GM10847 (cell line): ENCODE data around the gene C11orf24.

ENCODE experiments used
- POLR2A ChIP-seq: IDR thresholded peaks from 2 replicates; pipeline ENCODE4 v1.6.1; 2011; ENCODE audit not compliant: insufficient read length; ENCODE audit errors: extremely low read depth

C11orf24 gene

DNA sequence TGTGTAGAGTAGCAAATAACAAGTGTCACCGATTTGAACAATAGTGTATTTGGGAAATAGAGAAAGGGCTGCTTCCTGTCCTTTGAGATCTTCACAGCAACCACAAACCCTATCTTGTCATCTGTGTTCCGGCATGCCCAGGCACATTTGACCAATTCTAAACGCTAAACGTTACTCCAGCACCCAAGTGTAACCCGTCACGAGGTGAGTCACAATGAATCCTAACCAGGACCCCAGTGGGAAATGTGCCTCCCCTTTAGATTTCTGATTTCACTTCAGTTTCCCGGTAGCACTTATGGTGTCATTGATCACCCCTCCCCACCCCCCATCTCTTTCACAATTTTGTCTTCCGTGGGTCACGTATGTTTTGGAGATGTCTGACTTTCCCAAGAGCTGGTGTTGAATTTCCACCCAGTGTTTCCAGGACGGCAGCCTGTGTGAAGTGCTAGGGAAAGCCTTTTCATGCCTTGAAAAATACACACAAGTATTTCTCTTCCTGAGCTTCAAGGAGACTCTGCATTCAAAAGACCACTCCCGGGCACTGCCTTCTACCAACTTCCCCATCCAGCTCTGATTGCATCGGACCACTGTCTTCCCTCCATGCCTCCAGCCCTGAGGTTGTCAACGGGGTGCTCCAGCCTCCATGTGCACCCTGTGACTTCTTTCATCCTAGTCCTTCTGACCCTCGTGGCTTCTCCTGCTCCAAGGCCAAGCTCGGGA is 10.5 kb upstream of the C11orf24 start:
- TF ChIP-seq POLR2A = no peak

- TF ChIP-seq POLR2A = no peak
Observed at GRCh38 chr11:68279676-68280075, 7.9 kb upstream of the C11orf24 start.

GRCh38 chr11:68276861-68277260 is 5.1 kb upstream of the C11orf24 start:
- no peak for TF ChIP-seq POLR2A

GRCh38 chr11:68275721-68276507 is 4.1 kb upstream of the C11orf24 start:
- TF ChIP-seq POLR2A = no peak

DNA sequence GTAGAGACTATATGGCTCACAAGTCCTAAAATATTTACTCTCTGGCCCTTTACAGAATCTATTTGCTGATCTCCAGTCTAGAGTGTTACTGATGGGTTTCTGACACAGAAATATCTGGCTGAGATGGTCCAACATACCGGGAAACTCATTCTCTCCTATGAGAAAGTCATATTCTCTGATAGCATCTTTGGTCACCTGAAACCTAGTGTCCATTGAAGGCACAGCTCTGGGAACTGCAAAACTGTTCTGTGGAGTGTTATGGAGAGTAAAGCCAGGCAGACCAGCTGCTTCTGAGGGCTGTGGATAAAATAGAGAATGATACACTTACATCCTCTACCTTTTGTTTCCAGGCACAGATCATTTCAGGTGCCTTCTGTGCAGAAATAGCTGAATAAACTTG is 2.5 kb upstream of the C11orf24 start:
- TF ChIP-seq POLR2A = no peak

DNA sequence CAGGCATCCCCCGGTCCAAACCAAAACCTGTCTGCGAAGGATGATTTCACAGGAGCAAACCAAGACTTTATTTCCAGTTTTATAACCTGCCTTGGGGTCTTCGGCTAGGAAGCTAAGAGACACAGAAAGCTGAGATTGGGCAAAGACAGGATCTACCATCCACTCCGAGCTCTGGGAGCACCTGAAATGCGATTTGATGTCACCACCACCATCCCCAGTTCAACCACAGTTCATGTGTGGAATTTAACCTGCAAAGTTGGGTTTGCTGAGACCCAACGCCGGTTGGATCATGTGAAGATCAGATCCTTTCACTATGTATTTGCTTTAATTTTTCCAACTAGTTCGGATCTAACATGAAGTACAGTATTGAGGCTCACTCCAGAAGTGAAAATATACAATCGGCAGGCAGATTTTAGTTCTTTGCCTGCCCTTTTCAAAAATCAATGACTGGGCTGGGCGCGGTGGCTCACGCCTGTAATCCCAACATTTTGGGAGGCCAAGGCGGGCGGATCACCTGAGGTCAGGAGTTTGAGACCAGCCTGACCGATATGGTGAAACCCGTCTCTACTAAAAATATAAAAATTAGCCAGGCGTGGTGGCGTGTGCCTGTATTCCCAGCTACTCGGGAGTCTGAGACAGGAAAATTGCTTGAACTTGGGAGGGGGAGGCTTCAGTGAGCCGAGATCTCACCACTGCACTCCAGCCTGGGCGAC is 1.4 kb upstream of the C11orf24 start:
- no peak for TF ChIP-seq POLR2A

DNA sequence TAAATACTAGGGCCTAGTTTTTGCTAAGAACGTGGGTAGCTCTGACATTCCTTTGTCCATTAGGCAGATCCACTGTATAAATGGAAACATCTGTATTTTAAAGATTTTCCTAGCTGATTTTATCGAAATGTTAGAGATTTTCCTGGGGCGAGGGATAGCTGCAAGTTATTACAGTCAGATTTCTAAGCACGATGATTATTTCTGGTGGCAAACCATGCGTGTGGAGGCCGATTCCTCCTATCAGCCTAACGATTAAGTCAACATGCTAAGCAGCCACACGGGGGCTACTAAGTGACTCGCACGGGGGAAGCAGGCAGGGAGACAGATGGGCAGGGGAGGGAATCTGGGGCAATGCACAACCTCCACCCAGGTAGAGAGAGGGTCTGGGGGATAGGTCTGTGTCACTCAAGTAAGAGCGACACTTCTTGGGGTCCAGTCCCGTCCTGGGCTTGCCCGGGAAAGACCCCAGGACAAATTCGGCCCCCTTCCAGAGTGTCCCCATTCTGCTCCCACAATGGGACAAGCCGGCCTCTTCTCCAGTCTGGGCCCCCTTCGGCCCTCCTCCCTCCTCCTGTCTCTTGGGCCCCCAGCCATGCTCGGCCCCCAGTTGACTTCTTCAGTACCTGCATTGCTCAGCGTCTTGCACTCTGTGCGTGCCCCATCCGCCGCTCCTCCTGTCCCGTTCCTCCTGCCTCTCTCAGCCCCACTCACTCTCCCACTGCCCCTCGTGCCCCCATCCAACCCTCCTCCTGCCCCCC is 571 bp downstream of the C11orf24 start:
- no peak for TF ChIP-seq POLR2A

DNA sequence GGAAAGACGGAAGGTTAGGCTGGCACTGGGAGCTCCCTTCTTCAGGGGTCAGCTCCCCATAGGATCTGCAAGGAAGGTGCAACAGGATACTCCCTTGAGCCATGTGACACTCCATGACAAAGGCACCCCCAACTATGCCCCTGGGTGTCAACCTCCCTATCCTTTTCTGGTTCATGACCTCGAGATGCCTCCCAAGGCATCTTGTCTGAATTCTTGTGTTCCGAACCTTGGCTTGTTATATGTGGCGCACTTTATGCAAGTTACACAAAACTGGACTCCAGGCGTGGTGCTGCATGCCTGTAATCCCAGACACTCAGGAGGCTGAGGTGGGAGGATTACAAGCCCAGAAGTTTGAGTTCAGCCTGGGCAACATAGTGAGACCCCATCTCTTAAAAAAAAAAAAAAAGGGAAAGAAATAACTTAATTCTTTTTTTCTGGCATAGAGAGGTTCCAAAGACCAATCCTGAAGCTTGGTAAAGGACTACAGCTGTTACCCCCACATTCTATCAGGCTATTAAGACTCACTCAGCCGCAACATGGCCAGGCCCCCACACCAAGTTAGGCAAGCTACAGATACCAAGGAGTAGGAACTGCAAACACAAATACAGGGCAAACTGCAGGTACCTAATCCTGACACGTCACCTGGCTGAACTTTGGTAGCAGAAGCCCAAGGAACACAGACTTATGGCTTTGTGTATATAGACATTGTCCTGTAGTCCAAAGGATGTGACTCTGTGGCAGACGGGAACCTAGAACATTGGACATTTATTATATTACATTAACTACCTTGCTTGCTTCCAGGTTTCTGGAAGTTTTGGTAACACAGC is 1.4 kb downstream of the C11orf24 start:
- TF ChIP-seq POLR2A = no peak

DNA sequence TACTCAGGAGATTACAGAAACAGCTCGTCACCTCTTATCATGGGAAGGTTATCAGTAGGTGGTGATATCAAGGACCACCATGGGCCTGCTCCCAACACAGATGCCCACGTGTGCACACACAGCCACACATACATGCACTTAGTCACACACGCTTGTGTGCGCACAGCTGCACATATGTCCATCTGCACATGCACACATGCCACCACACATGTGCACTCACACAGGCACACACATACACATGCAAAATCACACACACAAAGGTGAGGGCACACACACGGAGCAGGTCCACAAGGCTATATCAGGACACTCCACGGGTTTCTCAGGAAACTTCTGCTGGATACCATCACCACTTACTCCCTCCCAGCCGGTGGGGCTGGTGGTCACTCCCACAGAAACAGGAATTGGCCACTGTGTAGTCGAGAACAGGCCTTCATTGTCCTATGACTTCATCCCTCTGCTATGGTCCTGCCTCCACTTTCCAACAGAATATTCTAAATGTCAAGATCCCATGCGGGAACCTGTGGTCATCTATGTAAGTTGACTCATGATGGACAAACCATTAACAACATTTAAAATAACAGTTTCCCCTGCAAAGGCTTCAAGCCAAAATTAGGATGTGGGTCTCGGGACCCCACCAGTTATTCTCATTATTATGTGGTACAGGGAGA is 2.2 kb downstream of the C11orf24 start:
- no peak for TF ChIP-seq POLR2A

GRCh38 chr11:68267881-68268240 is 3.9 kb downstream of the C11orf24 start:
- TF ChIP-seq POLR2A = no peak

GRCh38 chr11:68266936-68267880 is 4.6 kb downstream of the C11orf24 start:
- no peak for TF ChIP-seq POLR2A

- no peak for TF ChIP-seq POLR2A
Observed at GRCh38 chr11:68266121-68266891, 5.5 kb downstream of the C11orf24 start.

- TF ChIP-seq POLR2A = no peak
Observed at GRCh38 chr11:68264741-68265540, 6.8 kb downstream of the C11orf24 start.
